WERI-Rb-1 (cell line): ENCODE results near the gene ZG16B.

Experiments used
- DNase-seq: peaks from one replicate; pipeline ENCODE4 v3.0.0-alpha.2; 2020
- H3K27ac ChIP-seq: fragments of 250-450 bp; sonication (Bioruptor Pico); 2 replicates; pipeline ENCODE4 v1.5.1; 2020; ENCODE audit warnings: mild to moderate bottlenecking, moderate library complexity
- H3K27me3 ChIP-seq: fragments of 250-450 bp; sonication (Bioruptor Pico); 2 replicates; pipeline ENCODE4 v1.5.1; 2021; ENCODE audit warnings: mild to moderate bottlenecking, low read depth, moderate library complexity; ENCODE audit not compliant: insufficient read depth, severe bottlenecking
- H3K36me3 ChIP-seq: fragments of 250-450 bp; sonication (Bioruptor Pico); 2 replicates; pipeline ENCODE4 v1.5.1; 2020; ENCODE audit warnings: mild to moderate bottlenecking, moderate library complexity
- H3K4me3 ChIP-seq: 2 replicates; pipeline ENCODE4 v1.5.1; 2011; ENCODE audit warnings: low read depth, mild to moderate bottlenecking, control low read depth, low read length
- H3K9me3 ChIP-seq: fragments of 250-450 bp; sonication (Bioruptor Pico); 2 replicates; pipeline ENCODE4 v1.5.1; 2021; ENCODE audit warnings: mild to moderate bottlenecking, moderate library complexity; ENCODE audit not compliant: severe bottlenecking
- TF ChIP-seq, protein P1 (sequence below): IDR thresholded peaks from 2 replicates; pipeline ENCODE4 v1.5.1; 2011; ENCODE audit warnings: low read depth, mild to moderate bottlenecking, control low read depth, inconsistent platforms, low read length

ZG16B gene

DNA sequence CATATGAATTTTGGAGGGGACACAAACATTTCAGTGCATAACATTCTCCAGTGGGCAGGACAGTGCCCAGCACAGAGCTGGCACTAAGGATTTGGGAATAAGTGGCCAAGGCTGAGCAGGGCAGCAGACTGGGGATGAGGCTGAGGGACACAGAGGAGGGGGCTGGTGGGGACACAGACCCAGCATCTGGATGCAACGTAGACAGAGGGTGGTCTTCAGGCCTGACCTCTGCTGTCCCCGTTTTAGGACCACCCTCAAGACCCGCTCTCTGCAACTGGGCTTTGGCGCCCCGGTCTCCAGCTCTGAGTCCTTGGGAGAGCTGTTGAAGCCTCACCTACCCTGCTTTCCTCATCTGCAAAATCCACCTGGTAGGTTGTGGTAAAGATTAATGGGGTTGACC lies 39.5 kb upstream of the ZG16B start:
- H3K27me3 ChIP-seq: no peaks in the 10 kb centered on the region
- no peaks in the 10 kb centered on the region for H3K36me3 ChIP-seq
- TF ChIP-seq, protein P1, sequence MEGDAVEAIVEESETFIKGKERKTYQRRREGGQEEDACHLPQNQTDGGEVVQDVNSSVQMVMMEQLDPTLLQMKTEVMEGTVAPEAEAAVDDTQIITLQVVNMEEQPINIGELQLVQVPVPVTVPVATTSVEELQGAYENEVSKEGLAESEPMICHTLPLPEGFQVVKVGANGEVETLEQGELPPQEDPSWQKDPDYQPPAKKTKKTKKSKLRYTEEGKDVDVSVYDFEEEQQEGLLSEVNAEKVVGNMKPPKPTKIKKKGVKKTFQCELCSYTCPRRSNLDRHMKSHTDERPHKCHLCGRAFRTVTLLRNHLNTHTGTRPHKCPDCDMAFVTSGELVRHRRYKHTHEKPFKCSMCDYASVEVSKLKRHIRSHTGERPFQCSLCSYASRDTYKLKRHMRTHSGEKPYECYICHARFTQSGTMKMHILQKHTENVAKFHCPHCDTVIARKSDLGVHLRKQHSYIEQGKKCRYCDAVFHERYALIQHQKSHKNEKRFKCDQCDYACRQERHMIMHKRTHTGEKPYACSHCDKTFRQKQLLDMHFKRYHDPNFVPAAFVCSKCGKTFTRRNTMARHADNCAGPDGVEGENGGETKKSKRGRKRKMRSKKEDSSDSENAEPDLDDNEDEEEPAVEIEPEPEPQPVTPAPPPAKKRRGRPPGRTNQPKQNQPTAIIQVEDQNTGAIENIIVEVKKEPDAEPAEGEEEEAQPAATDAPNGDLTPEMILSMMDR: no peak
- DNase-seq: peak; percentile 3
- H3K27ac ChIP-seq: no peak overlapping the region
- no peaks in the 10 kb centered on the region for H3K9me3 ChIP-seq
- no peak overlapping the region for H3K4me3 ChIP-seq

- Histone ChIP-seq H3K9me3 (no peaks in the 10 kb centered on the region), H3K4me3 (no peak overlapping the region), H3K27ac (no peak overlapping the region), H3K36me3 (no peaks in the 10 kb centered on the region), H3K27me3 (no peaks in the 10 kb centered on the region)
- TF ChIP-seq, protein P1: no peak
- no peak for DNase-seq
Observed at GRCh38 chr16:2791174-2791573, 38.9 kb upstream of the ZG16B start.

DNA sequence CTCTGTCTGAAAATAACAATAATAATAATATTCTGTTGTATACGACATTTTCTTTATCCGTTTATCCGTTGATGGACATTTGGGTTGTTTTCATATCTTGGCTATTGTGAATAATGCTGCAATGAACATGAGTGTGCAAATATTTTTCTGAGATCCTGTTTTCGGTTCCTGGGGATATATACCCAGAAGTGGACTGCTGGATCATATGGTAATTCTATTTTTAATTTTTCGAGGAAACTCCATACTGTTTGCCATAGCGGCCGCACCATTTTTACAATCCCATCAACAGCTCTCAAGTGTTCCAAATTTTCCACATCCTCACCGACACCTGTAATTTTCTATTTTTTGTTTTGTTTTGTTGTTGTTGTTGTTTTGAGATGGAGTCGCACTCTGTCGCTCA lies 37.2 kb upstream of the ZG16B start:
- TF ChIP-seq, protein P1: no peak
- H3K27ac ChIP-seq: no peak overlapping the region
- no peak overlapping the region for H3K4me3 ChIP-seq
- H3K36me3 ChIP-seq: no peaks in the 10 kb centered on the region
- H3K9me3 ChIP-seq: no peaks in the 10 kb centered on the region
- no peak for DNase-seq
- H3K27me3 ChIP-seq: no peaks in the 10 kb centered on the region

- TF ChIP-seq, protein P1: no peak
- Histone ChIP-seq H3K36me3 (no peaks in the 10 kb centered on the region), H3K4me3 (no peak overlapping the region), H3K27ac (no peak overlapping the region), H3K9me3 (no peaks in the 10 kb centered on the region), H3K27me3 (no peaks in the 10 kb centered on the region)
- DNase-seq: no peak
Observed at GRCh38 chr16:2795395-2796143, 34.5 kb upstream of the ZG16B start.

DNA sequence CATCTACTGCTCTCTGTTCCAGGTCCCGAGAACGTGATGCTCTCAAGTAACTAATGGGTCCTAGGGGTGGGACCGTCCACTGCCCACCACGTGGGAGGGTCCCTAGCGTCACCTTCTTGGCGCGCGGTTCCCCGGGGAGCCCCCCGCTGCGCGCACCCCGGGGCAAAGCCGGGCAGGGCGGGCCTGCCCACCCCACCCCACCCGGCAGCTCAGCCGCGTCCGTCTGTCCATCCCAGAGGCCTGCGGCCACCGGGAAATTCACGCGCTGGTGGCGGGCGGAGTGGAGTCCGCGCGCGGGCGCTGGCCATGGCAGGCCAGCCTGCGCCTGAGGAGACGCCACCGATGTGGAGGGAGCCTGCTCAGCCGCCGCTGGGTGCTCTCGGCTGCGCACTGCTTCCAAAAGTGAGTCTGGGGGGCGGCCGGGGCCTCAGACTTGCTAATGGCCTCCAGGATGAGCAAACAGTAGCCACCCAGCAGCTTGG lies 31.3 kb upstream of the ZG16B start:
- TF ChIP-seq, protein P1: no peak
- no peaks in the 10 kb centered on the region for H3K36me3 ChIP-seq
- no peak for DNase-seq
- H3K27ac ChIP-seq: no peak overlapping the region
- H3K9me3 ChIP-seq: peaks cover 3% of the 10 kb centered on the region
- H3K27me3 ChIP-seq: no peaks in the 10 kb centered on the region
- H3K4me3 ChIP-seq: no peak overlapping the region
